ENCODE results near the gene ANKRD62.
"Not testable (repeated sequence)": the region's sequence is repeated elsewhere in the genome, so short reads cannot be mapped to it uniquely, and the experiment has no call there.

The ANKRD62 gene

GRCh38 chr18:12066910-12067511 lies 26.6 kb upstream of the ANKRD62 start:
- no peak for DNase-seq

- no peak for DNase-seq
Measured at GRCh38 chr18:12067671-12068070, 26.0 kb upstream of the ANKRD62 start.

- DNase-seq: not testable (repeated sequence)
Measured at GRCh38 chr18:12068316-12068949, 25.2 kb upstream of the ANKRD62 start.

GRCh38 chr18:12068950-12069320 lies 24.7 kb upstream of the ANKRD62 start:
- DNase-seq: no peak

- not testable (repeated sequence) for DNase-seq
Measured at GRCh38 chr18:12071066-12071465, 22.6 kb upstream of the ANKRD62 start.

- DNase-seq: no peak
Measured at GRCh38 chr18:12072996-12073395, 20.6 kb upstream of the ANKRD62 start.

GRCh38 chr18:12074736-12075135 lies 18.9 kb upstream of the ANKRD62 start:
- no peak for DNase-seq

- DNase-seq: no peak
Measured at GRCh38 chr18:12076424-12077140, 17.1 kb upstream of the ANKRD62 start.

GRCh38 chr18:12077994-12078393 lies 15.6 kb upstream of the ANKRD62 start:
- DNase-seq: not testable (repeated sequence)

GRCh38 chr18:12079491-12080237 lies 14.0 kb upstream of the ANKRD62 start:
- no peak for DNase-seq

- DNase-seq: no peak
Measured at GRCh38 chr18:12085136-12085535, 8.5 kb upstream of the ANKRD62 start.

GRCh38 chr18:12085786-12086185 lies 7.9 kb upstream of the ANKRD62 start:
- no peak for DNase-seq

GRCh38 chr18:12086249-12086648 lies 7.4 kb upstream of the ANKRD62 start:
- DNase-seq: no peak

- no peak for DNase-seq
Measured at GRCh38 chr18:12086677-12087470, 6.8 kb upstream of the ANKRD62 start.

GRCh38 chr18:12087471-12088025 lies 6.1 kb upstream of the ANKRD62 start:
- no peak for DNase-seq

- no peak for DNase-seq
Measured at GRCh38 chr18:12088096-12088495, 5.5 kb upstream of the ANKRD62 start.

- DNase-seq: no peak
Measured at GRCh38 chr18:12088731-12089375, 4.8 kb upstream of the ANKRD62 start.

- DNase-seq: no peak
Measured at GRCh38 chr18:12091538-12092141, 2.0 kb upstream of the ANKRD62 start.

GRCh38 chr18:12092398-12093229 lies 1.0 kb upstream of the ANKRD62 start:
- no peak for DNase-seq

GRCh38 chr18:12098374-12098773 lies 4.7 kb downstream of the ANKRD62 start:
- no peak for DNase-seq

Data from stimulated activated CD4-positive, alpha-beta T cell treated with anti-CD3 and anti-CD28 coated beads, Interleukin-12 subunit alpha, Interleukin-12 subunit beta, amount 100 ng/mL, for 4 hours (primary cell).